HAP-1 (cell line): ENCODE results near the gene AAGAB.

Source experiments
- DNase-seq, 2 experiments: peaks; one replicate each; pipeline ENCODE4 v3.0.0-alpha.2; 2016 to 2020; ENCODE audit warnings: low spot score in 2 of 2
- H3K27me3 ChIP-seq: fragments of 250-450 bp; sonication (Bioruptor Pico); 2 replicates; pipeline ENCODE4 v1.5.1; 2020; ENCODE audit warnings: low read depth, mild to moderate bottlenecking, moderate library complexity
- H3K36me3 ChIP-seq: fragments of 250-450 bp; sonication (Bioruptor Pico); replicated peaks from 2 replicates; pipeline ENCODE4 v1.5.1; 2020; ENCODE audit warnings: mild to moderate bottlenecking
- H3K4me1 ChIP-seq: fragments of 250-450 bp; sonication (Bioruptor Pico); 2 replicates; pipeline ENCODE4 v1.5.1; 2020; ENCODE audit warnings: mild to moderate bottlenecking
- H3K4me3 ChIP-seq: fragments of 250-450 bp; sonication (Bioruptor Pico); 2 replicates; pipeline ENCODE4 v1.5.1; 2020; ENCODE audit warnings: mild to moderate bottlenecking, moderate library complexity
- H3K9me3 ChIP-seq: fragments of 250-450 bp; sonication (Bioruptor Pico); 2 replicates; pipeline ENCODE4 v1.5.1; 2020; ENCODE audit warnings: mild to moderate bottlenecking, moderate library complexity
- in situ Hi-C: fragments of 300-500 bp; cut with MboI; formaldehyde crosslinking; loops from 3 replicates; pipeline ENCODE4 v1.14.3; 2020; ENCODE audit warnings: low sequenced_read_pairs, inconsistent platforms, mixed read lengths

The AAGAB gene

DNA sequence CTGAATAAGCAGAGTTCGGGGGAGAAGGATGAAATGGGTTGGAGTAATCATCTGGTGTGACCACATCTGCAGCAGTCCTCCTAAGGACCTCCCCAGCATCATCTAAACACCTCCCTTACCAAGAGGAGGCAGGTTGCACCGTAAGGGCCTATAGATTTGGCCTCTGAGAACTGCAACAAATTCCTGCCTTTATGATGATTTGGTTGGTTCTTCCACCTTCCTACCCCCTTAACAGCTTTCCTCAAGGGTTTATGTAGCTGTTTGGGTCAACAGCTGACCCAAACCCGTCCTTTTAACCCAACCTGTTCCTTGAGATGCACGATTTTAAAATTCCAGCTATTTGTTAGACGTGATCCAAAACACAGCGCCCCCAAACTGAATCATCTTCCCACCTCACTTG, 58.2 kb downstream of the AAGAB start:
- H3K4me1 ChIP-seq, result peaks cover 11% of the 10 kb centered on the region
- H3K27me3 ChIP-seq, result no peaks in the 10 kb centered on the region
- H3K9me3 ChIP-seq, result no peaks in the 10 kb centered on the region
- in situ Hi-C loops, result no loop called here
- DNase-seq, result no peak
- no peak overlapping the region for H3K4me3 ChIP-seq
- peaks cover 41% of the 10 kb centered on the region for H3K36me3 ChIP-seq

DNA sequence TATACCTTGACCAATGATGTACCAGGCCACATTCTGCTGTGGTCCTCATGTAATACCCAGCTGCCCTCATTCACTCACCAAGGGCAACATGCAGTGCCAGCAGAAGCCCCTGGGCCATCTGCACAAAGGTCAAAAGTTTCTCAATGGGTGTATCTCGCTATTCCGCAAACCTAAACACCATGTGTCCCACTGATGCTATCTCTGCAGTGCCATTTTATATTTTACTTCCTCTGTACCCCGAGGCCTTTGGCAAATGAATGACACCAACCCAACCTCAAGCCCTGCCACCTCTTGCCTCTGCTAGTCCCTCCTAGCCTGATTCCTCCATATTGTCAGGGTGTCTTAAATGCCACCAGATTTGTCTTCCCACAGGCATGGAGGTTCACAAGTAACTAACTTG, 59.2 kb downstream of the AAGAB start:
- in situ Hi-C loops, result no loop called here
- Histone ChIP-seq H3K4me3 (no peak overlapping the region), H3K36me3 (peaks cover 42% of the 10 kb centered on the region), H3K9me3 (no peaks in the 10 kb centered on the region), H3K27me3 (no peaks in the 10 kb centered on the region), H3K4me1 (peaks cover 10% of the 10 kb centered on the region)
- peak in 1 of 2 experiments; percentile 7 for DNase-seq

DNA sequence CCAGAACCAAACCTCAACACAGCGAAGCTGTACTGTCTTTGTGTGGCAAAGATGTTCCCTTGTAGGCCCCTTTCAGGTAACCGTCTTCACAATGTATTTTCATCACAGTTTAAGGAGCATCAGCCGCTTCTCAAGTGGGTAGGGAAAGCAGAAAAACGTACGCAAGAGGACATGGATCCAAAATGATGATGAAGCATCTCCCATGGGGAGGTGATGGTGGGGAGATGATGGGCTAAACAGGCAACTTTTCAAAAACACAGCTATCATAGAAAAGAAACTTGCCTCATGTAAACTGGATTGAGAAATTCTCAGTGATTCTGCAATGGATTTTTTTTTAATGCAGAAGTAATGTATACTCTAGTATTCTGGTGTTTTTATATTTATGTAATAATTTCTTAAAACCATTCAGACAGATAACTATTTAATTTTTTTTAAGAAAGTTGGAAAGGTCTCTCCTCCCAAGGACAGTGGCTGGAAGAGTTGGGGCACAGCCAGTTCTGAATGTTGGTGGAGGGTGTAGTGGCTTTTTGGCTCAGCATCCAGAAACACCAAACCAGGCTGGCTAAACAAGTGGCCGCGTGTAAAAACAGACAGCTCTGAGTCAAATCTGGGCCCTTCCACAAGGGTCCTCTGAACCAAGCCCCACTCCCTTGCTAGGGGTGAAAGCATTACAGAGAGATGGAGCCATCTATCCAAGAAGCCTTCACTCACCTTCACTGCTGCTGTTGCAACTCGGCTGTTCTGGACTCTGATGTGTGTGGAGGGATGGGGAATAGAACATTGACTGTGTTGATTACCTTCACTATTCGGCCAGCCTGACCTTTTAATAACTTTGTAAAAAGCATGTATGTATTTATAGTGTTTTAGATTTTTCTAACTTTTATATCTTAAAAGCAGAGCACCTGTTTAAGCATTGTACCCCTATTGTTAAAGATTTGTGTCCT, 60.0 kb downstream of the AAGAB start:
- in situ Hi-C loops, result no loop called here
- H3K9me3 ChIP-seq, result no peaks in the 10 kb centered on the region
- no peak overlapping the region for H3K4me3 ChIP-seq
- no peaks in the 10 kb centered on the region for H3K27me3 ChIP-seq
- peaks cover 42% of the 10 kb centered on the region for H3K36me3 ChIP-seq
- DNase-seq, result peak in 1 of 2 experiments; percentile 5
- H3K4me1 ChIP-seq, result peaks cover 5% of the 10 kb centered on the region

DNA sequence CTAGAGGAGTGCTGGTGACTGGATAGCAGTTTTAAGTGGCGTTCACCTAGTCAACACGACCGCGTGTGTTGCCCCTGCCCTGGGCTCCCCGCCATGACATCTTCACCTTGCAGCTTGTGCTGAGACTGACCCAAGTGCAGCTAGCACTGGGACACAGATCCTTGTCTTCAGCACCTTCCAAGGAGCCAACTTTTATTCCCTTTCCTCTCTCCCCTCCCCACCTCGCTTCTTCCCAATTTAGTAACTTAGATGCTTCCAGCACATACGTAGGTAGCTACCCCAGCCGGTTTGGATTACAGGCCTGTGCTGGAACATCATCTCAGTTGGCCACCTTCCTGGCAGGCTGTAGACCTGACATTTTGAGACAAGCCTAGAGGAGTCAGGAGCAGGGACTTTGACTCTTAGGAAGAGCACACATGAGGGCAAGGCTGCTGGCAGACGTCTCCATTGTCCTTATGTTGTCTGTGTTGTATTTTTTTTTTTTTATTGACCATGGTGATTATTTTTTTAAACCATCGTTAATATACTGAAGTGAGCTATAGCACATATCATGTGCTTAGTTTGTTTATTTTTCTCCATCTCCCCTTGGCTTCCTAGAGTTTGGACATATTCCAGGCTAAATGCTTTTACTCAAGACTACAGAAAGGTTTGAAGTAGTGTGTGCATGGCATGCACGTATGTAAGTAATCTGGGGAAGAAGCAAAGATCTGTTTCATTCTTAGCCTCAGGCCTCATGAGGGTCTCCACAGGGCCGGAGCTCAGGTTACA, 61.1 kb downstream of the AAGAB start:
- Histone ChIP-seq H3K9me3 (no peaks in the 10 kb centered on the region), H3K4me3 (no peak overlapping the region), H3K27me3 (no peaks in the 10 kb centered on the region), H3K36me3 (peaks cover 51% of the 10 kb centered on the region), H3K4me1 (no peaks in the 10 kb centered on the region)
- in situ Hi-C loops, result no loop called here
- peak in 1 of 2 experiments; percentile 7 for DNase-seq

DNA sequence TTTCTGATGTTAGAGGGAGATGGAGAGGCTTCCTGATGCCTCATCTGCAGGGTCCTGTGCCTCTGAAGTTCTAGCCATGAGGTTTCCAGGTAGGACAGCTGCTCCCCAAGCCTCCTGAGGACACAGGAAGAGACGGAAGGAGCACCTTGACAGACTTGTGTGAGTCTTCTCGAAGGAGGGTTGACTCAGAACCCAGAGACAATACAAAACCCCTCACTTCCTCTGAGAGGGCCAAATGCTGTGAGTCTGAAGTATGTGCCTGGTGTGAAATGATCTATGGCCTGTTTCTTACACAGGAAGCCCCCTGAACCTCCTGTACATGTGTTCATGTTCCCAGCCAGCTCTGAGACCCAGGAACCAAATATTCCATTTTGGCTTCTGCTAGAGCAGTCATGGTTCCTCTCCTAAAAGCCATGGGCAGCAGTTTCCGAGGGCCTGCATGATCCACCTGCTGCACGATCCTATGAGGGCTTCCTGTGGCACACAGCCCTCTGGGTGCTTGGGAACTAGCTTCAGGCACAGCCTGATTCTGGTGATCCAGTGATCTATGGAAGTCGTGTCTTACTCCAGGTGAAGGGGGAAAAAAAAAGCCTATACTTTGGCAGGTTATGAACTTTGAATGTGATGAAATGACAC, 62.2 kb downstream of the AAGAB start:
- DNase-seq, result no peak
- Histone ChIP-seq H3K9me3 (no peaks in the 10 kb centered on the region), H3K4me1 (no peaks in the 10 kb centered on the region), H3K27me3 (no peaks in the 10 kb centered on the region), H3K4me3 (no peak overlapping the region), H3K36me3 (peaks cover 55% of the 10 kb centered on the region)
- in situ Hi-C loops, result no loop called here

DNA sequence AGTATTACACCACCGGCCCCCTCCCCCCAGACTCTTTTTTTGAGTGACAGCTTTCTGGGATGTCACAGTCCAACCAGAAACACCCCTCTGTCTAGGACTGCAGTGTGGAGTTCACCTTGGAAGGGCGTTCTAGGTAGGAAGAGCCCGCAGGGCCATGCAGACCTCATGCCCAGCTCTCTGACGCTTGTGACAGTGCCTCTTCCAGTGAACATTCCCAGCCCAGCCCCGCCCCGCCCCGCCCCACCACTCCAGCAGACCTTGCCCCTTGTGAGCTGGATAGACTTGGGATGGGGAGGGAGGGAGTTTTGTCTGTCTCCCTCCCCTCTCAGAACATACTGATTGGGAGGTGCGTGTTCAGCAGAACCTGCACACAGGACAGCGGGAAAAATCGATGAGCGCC, 63.6 kb downstream of the AAGAB start:
- no peak overlapping the region for H3K4me3 ChIP-seq
- in situ Hi-C loops, result no loop called here
- no peaks in the 10 kb centered on the region for H3K4me1 ChIP-seq
- peak in 1 of 2 experiments; percentile 10 for DNase-seq
- no peaks in the 10 kb centered on the region for H3K27me3 ChIP-seq
- H3K36me3 ChIP-seq, result peaks cover 69% of the 10 kb centered on the region
- H3K9me3 ChIP-seq, result no peaks in the 10 kb centered on the region

DNA sequence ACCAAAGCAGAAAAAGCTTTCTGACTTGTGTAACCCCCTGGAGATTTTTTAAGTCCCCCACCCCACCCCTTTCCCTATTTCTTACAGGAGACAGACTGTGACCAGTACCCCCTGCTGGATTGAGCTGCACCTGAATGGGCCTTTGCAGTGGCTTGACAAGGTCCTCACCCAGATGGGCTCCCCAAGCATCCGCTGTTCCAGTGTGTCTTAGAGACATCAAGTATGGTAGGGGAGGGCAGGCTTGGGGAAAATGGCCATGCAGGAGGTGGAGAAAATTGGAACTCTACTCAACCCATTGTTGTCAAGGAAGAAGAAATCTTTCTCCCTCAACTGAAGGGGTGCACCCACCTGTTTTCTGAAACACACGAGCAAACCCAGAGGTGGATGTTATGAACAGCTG, 64.1 kb downstream of the AAGAB start:
- Histone ChIP-seq H3K27me3 (no peaks in the 10 kb centered on the region), H3K9me3 (no peaks in the 10 kb centered on the region), H3K4me1 (no peaks in the 10 kb centered on the region), H3K4me3 (no peak overlapping the region), H3K36me3 (peaks cover 74% of the 10 kb centered on the region)
- no peak for DNase-seq
- in situ Hi-C loops, result no loop called here

DNA sequence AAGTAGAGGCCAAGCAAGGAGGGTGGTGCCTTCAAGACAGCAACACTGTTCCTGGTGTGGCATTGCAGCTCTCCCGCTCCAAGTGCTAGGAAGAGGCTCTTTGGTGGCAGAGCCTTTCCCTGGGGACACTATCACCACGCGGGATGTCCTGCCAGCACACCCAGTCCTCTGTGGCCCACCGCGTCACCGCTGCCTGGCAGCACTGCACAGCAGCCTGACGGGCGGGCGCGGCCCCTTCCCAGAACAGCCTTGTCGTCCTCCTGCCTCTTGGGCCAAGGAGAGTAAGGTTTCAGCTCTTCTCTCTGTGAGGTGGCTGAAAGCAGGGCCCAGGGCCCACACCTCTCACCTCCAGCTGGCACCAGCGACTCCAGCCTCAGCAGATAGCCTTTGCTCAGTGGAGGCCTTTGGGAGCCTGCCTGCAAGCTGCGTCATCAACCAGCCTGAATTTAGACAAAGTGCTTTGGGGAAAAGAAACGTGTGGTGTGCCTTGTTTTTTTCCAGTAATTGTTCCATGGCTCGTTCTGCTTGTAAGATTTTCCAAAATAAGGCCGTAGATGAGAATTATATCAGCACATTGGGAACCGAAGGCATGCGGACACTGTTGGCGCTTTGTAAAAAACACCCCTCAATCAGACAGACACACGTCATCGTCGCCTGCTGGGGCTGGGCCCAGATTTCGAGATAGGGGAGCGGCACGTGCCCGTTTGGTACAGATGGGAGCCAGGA, 65.0 kb downstream of the AAGAB start:
- no peaks in the 10 kb centered on the region for H3K4me1 ChIP-seq
- H3K4me3 ChIP-seq, result no peak overlapping the region
- H3K9me3 ChIP-seq, result no peaks in the 10 kb centered on the region
- DNase-seq, result peak in 1 of 2 experiments; percentile 8
- peaks cover 75% of the 10 kb centered on the region for H3K36me3 ChIP-seq
- no peaks in the 10 kb centered on the region for H3K27me3 ChIP-seq
- in situ Hi-C loops, result no loop called here

DNA sequence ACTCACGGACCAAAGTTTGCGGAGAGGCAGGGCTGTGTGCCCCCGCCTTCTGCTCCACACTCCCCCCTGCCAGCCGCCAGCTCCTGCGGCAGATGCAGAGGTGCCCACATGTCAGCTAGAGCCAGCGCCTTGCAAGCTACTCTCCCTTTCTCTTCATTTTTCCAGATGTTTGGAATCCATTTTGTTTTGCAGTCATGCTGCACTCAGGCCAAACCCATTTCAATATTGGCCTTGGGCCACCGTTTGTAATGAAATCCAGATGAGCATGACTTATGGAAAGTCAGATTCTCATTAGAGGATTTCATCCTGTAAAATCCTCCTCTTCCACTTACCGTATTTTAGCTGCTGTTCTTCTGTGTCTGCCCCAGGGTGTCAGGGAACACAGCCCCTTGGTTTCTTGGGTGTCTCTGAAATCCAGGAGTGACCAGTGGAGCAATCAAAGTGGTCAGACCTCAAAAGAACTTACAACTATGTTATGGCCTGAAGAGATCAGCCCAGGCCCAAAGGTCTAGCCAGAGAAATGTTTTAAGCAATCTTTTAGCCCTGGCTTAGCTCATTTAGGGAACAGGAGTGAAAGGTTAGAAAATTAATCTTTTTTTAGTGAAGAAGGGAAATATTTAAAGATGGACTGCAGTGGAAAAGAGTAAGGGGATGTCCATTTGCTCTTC, 65.8 kb downstream of the AAGAB start:
- no peaks in the 10 kb centered on the region for H3K27me3 ChIP-seq
- H3K4me3 ChIP-seq, result no peak overlapping the region
- in situ Hi-C loops, result no loop called here
- DNase-seq, result no peak
- no peaks in the 10 kb centered on the region for H3K9me3 ChIP-seq
- H3K4me1 ChIP-seq, result no peaks in the 10 kb centered on the region
- H3K36me3 ChIP-seq, result peaks cover 75% of the 10 kb centered on the region

DNA sequence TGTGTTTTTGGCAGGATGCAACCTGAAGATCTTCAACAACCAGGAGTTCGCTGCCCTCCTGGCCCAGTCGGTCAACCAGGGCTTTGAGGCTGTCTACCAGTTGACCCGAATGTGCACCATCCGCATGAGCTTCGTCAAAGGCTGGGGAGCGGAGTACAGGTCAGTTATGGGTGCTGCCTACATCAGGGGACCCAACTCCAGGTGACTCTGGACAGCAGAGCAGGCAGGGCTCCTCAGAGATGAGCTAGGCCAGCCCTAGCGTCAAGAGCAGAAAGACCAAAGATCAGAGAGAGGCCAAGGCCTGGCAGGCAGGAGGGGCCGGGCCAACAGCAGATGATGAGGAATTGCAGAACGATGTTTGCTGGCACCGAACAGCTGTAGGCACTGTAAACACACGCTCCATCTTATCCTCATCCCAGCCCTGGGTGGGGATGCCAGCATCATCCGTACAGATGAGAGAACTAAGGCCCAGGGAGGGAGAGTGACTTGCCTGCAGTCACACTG, 67.1 kb downstream of the AAGAB start:
- in situ Hi-C loops, result no loop called here
- no peak for DNase-seq
- no peaks in the 10 kb centered on the region for H3K27me3 ChIP-seq
- no peak overlapping the region for H3K4me3 ChIP-seq
- H3K4me1 ChIP-seq, result no peaks in the 10 kb centered on the region
- H3K9me3 ChIP-seq, result no peaks in the 10 kb centered on the region
- peaks cover 72% of the 10 kb centered on the region for H3K36me3 ChIP-seq

DNA sequence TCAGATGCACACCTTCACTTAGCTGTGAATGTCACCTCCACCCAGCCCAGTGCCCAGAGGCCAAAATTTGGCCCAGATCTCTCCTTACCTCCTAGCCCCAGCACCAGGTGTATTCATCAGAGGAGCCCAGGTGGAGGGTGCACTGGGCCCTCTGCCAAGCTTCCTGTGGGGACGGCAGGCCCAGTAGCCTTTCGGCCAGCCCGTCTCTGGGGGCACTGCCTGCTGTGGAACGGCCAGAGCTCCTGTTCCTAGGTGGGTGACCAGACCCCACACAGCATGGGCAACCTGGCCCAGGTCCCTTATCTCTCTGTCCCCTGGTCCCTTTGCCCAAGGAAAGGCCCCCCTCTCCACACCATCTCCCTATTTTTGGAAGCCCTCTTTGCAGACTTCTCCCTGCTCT, 67.8 kb downstream of the AAGAB start:
- Histone ChIP-seq H3K27me3 (no peaks in the 10 kb centered on the region), H3K4me3 (no peak overlapping the region), H3K4me1 (no peaks in the 10 kb centered on the region), H3K36me3 (peaks cover 72% of the 10 kb centered on the region), H3K9me3 (no peaks in the 10 kb centered on the region)
- in situ Hi-C loops, result no loop called here
- no peak for DNase-seq

DNA sequence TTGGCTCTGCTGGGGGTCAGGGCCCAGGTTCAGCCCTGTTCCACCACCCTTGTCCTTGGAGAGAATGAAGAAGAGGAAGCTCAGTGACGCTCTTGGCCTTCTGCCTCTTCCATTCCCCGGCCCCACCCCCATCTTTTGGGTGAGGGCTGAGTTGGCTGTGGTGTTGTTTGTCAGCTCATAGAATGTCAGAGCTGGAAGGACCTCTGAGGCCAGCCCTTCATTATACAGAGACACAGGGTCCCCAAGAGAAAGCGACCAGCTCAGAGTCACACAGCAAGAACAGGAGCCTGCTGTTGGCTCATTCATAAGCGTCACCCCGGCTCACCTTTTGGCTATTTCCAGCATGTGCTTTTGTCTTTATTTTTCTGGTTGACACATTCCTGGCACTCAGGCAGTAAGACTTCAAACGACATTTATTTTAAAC, 68.2 kb downstream of the AAGAB start:
- no peak for DNase-seq
- Histone ChIP-seq H3K4me3 (no peak overlapping the region), H3K4me1 (no peaks in the 10 kb centered on the region), H3K36me3 (peaks cover 70% of the 10 kb centered on the region), H3K27me3 (no peaks in the 10 kb centered on the region), H3K9me3 (no peaks in the 10 kb centered on the region)
- in situ Hi-C loops, result no loop called here
